Activated CD4-positive, CD25-positive, alpha-beta regulatory T cell treated with anti-CD3 and anti-CD28 coated beads, Interleukin-2, amount 50 U/mL, for 72 hours (primary cell): Measurements from ENCODE around the gene ALG2.
"Not testable (repeated sequence)": the region's sequence is repeated elsewhere in the genome, so short reads cannot be mapped to it uniquely, and the experiment has no call there.

Experiments used
- DNase-seq: peaks from one replicate; pipeline ENCODE4 v3.0.0; 2021

The ALG2 gene

DNA sequence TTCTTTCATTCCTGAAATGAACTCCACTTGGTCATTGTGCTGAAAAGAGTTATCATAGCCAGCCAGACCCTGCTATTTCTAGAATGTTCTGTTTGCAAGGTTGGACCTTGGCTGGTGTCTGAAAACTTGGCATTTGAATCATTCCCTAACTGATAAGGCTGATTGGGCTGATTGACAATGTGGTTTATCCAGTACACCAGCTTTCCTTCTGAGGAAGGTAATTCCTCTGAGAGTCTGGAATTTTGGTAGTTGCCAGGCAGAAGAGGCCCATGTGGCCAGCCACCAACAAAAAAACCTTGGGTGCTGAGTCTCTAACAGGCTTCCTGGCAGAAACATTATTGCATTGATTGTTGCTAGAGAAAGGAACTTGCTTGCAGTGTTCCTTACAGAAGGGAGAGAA is 15.6 kb upstream of the ALG2 start:
- DNase-seq: no peak

DNA sequence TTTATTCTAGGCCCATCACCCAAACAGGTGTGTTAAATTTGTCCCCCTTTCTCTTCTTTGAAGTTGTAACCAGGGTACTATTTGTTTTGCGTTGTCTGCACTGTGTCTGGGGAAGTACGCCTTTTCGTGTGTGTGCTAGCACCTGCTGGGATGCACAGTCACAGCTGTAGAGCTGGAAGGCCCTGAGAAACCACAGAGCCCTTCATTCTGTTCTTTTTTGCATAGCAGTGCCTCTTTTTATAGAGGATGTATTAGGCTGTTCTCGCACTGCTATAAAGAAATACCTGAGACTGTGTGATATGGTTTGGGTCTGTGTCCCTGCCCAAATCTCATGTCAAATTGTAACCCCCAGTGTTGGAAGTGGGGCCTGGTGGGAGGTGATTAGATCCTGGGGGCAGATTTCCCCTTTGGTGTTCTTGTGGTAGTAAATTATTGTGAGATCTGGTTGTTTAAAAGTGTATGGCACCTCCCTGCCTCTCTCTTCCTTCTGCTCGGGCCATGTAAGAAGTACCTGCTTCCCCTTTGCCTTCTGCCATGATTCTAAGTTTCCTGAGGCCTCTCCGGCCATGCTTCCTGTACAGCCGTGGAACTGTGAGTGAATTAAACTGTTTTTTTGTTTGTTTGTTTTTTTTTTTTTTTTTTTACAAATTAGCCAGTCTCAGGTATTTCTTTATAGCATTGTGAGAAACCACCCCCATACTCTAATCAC is 14.3 kb upstream of the ALG2 start:
- DNase-seq: no peak

- DNase-seq: no peak
Measured at GRCh38 chr9:99235069-99235468, 13.3 kb upstream of the ALG2 start.

DNA sequence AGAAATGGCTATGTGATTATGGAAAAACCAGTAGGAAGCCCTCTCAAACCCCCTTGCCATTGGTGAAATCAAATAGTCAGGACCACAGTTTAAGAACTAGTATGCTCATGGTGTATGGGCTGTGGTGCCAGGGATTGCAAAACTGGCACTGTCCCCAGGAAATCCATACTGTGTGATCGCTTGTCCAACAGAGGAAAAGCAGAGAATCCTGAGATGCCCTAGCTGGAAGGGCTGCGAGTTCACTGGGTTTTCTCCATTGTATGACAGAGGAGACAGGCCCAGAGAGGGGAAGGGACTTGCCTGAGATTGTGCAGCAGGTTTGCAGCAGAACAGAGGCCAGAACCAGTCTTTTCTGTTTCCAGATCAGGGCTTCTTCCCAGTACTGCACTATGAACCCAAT is 12.9 kb upstream of the ALG2 start:
- DNase-seq: no peak

- DNase-seq: no peak
Measured at GRCh38 chr9:99231711-99232110, 10.0 kb upstream of the ALG2 start.

DNA sequence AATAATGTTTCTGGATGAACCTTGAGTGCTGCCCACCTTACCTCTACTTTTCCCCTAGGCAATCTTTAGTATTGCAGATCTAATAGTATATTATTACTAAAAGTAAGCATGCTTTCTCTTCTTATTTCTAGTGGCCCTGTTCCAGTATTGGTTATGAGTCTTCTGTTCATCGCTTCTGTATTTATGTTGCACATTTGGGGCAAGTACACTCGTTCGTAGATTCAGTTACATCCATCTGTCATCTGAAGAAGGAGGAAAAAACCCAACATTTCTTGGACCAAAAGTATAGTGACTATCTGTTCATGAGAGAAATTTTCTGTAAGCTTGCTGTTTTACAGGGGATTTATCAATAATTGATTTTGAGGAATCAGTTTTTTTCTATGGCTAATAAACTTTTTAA is 8.5 kb upstream of the ALG2 start:
- no peak for DNase-seq

- no peak for DNase-seq
Measured at GRCh38 chr9:99226054-99226453, 4.3 kb upstream of the ALG2 start.

GRCh38 chr9:99224445-99224844 is 2.7 kb upstream of the ALG2 start:
- DNase-seq: no peak

GRCh38 chr9:99222416-99223270 is 901 bp upstream of the ALG2 start:
- DNase-seq: no peak

GRCh38 chr9:99221266-99221620 is 499 bp downstream of the ALG2 start:
- no peak for DNase-seq

DNA sequence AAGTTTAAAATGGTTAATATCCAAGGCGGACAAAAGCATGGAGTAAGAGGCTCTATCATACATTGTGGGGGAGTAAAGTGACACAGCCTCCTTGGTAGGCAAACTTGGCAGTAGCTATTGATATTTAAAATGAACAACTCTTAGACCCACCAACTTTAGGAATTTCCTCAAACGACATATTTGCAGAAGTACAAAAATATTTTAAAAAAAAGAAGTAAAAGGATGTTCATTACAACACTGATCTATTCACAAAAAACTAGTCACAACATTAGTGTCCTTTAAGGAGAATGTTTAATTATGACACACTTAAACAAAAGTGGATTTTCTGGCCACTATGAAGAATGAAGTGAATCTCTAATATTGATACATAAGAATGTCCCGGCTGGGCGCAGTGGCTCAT is 1.7 kb downstream of the ALG2 start:
- no peak for DNase-seq

- DNase-seq: no peak
Measured at GRCh38 chr9:99216073-99216472, 5.7 kb downstream of the ALG2 start.

GRCh38 chr9:99213197-99213596 is 8.5 kb downstream of the ALG2 start:
- no peak for DNase-seq

DNA sequence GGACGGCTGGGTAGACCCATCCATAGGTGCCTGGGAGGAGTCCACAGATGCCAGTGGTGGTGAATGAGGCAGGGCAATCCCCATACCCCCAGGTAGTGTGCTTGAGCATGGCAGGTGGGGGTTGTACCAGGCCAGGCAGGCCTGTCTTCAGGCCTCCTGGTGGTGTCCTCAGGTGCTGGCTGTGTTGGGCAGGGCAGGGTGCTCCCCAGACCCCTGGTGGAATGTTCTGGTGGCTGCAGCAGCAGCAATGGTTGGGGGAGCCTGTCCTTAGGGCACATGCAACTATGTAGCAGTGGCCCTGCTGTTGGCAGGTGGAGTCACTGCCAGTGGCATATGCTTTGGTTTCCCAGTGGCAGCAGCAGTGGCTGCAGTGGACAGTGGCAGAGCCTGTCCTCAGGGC is 10.0 kb downstream of the ALG2 start:
- no peak for DNase-seq

- no peak for DNase-seq
Measured at GRCh38 chr9:99210572-99210971, 11.2 kb downstream of the ALG2 start.

DNA sequence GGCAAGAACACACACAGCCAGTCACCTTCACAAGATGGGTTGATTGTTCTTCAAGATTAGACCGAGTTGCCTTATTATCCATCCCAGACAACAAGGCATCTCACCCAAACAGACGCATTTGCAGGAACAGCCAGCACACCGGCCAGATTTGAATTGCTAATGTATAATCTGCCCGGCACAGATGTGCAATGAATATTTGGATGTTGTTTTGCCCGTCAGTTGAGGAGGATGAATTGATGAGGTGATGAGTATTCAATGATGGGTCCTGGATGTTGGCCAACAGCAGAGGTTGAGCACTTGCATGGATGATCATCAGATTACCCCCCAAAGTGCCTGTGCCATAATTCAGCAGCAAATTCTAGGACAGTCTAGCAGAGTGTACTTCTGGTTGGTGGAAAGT is 20.1 kb downstream of the ALG2 start:
- DNase-seq: no peak

- DNase-seq: no peak
Measured at GRCh38 chr9:99199938-99200539, 21.7 kb downstream of the ALG2 start.

DNA sequence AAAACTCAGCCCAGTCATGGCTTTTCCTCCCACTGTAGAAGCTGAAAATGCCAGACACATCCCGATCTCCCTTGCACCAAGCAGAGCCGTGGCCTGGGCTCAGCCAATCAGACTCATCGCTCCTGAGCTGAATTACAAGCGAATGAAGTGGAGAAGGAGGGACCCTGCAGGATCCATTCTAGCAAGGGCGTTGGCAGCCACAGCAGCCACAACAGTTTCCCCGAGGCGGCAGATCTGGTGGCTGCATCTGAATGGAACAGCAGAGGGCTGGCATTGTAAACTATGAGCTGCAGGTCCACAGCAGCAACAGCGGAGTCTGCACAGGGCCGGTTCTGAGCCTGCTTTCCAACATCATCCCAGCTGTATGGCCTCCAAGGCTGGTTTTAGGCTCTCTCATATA is 23.8 kb downstream of the ALG2 start:
- no peak for DNase-seq

GRCh38 chr9:99197124-99197630 is 24.6 kb downstream of the ALG2 start:
- DNase-seq: no peak

GRCh38 chr9:99196484-99196883 is 25.3 kb downstream of the ALG2 start:
- DNase-seq: not testable (repeated sequence)

DNA sequence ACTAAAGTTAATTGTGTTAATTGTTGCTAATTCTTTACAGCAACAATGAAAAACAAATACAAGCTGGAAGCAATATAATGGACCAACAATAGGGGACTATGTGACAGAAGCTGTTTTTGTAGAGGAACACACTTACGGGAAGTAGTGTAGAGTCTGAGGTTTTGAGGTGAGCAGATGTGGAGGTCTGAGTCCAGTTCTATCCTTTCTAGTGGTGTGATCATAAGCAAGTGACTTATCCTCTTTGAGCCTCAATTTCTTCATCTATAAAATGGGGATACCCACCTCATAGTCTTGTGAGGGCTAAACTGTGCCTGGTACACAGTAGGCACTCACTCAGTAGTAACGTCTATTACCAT is 28.3 kb downstream of the ALG2 start:
- no peak for DNase-seq

DNA sequence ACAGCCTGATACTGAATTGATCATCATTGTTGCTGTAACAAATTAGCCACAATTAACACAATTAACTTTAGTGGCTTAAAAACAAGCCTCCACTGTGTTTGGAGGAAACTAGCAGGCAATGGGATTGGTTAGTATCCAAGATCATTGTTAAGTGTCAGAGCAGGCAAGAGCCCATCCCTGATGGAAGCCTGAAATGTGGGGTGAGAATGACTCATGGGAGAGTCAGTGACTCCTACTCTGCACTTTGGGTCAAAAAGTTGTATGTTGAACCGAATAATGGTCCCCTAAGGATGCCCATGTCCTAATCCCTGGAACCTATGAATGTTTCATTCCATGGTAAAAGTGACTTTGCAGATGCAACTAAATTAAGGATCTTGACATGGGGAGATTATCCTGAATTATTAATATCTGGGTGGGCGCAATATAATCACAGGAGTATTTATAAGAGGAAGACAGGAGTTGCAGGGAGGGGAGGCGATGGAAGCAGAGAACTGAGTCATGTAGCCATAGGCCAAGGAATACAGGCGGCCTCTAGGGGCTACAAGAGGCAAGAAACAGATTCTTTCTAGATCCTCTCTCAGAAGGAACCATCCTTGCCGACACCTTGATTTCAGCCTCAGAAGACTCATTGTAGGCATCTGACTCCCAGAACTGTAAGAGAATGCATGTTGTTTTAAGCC is 28.8 kb downstream of the ALG2 start:
- DNase-seq: no peak

GRCh38 chr9:99190597-99191283 is 31.0 kb downstream of the ALG2 start:
- no peak for DNase-seq
